ENCODE measurements around the gene OR4K17. TPM values are rescaled to one million over a fixed set of nuclear protein-coding genes. Genes with fewer than 3 reads are reported as not detected.

Gene OR4K17
- total RNA-seq, 1 donor = not detected

Small RNAs within 50 kb of the gene (small RNA-seq; reads per million reads assigned to genes)
- not detected for gene RNA5SP380

Other genes with a start within 250 kb of the OR4K17 start
- not detected in 2 replicates for gene OR4K2, start 235.6 kb upstream of the OR4K17 start, total RNA-seq
- gene OR4K5, start 190.1 kb upstream of the OR4K17 start, total RNA-seq = not detected in 2 replicates
- not detected in 2 replicates for gene OR4K1, start 179.8 kb upstream of the OR4K17 start, total RNA-seq
- not detected in 2 replicates for gene OR4K15, start 135.1 kb upstream of the OR4K17 start, total RNA-seq
- not detected in 2 replicates for gene OR4Q2, start 108.6 kb upstream of the OR4K17 start, total RNA-seq
- not detected in 2 replicates for gene OR4K14, start 91.4 kb upstream of the OR4K17 start, total RNA-seq
- gene OR4K13, start 74.7 kb upstream of the OR4K17 start, total RNA-seq = not detected in 2 replicates
- not detected in 2 replicates for gene OR4L1, start 50.7 kb upstream of the OR4K17 start, total RNA-seq
- not detected in 2 replicates for gene OR4N5, start 28.1 kb downstream of the OR4K17 start, total RNA-seq
- gene OR11G2, start 80.2 kb downstream of the OR4K17 start, total RNA-seq = not detected in 2 replicates
- gene OR11H6, start 113.0 kb downstream of the OR4K17 start, total RNA-seq = not detected in 2 replicates
- not detected in 2 replicates for gene OR11H7, start 118.2 kb downstream of the OR4K17 start, total RNA-seq
- not detected in 2 replicates for gene OR11H4, start 128.5 kb downstream of the OR4K17 start, total RNA-seq
- gene TTC5, start 195.2 kb downstream of the OR4K17 start, total RNA-seq = 17.7 and 18.5 TPM in 2 replicates
- gene CCNB1IP1, start 222.5 kb downstream of the OR4K17 start, total RNA-seq = 42.7 and 45.4 TPM in 2 replicates
- 5.8 and 8.0 TPM in 2 replicates for gene PARP2, start 232.9 kb downstream of the OR4K17 start, total RNA-seq

All from osteoblast (primary cell).